Activated CD4-positive, alpha-beta T cell treated with anti-CD3 and anti-CD28 coated beads, Interleukin-2, amount 50 U/mL, for 16 hours (primary cell): ENCODE measurements around the gene PHRF1.

Experiments
- DNase-seq: peaks from one replicate; pipeline ENCODE4 v3.0.0-alpha.2; 2020

The PHRF1 gene

DNA sequence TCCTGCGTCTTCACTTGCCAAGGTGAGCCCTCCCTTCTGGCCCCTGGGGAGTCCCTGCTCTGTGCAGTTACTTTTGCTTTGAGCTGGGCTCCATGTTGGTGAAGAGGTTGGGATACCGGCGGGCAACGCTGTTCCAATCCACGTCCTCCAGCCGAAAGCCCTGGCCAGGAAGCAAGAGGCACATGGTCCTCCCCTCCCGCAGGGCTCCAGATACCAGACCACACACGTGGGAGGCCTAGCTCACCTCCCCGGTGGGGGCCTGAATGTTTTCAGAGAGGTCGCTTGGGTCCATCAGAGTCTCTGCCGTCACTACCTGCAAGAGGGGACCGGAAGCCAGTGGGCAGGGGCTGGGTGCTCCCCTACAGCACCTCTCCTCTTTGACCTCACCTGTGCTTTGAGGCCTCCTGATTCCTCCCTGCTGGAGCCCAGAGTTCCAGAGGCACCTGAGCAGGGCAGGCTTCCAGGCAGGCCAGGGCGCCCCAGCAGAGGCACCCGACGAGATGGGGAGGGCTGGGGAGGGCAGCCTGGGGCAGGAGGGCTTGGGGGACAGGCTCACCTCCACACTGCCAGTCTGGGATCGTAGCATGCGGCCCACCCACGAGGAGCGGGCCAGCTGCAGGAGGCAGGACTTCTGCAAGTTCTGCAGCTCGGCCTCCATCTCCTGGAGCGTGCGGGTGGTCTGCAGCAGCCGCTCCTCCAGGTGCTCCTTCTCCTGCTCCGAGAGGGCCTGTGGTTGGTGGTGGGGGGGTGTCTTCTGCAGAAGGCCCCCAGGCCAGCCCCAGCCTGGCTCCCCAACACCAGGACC lies 18.7 kb upstream of the PHRF1 start:
- no peak for DNase-seq

DNA sequence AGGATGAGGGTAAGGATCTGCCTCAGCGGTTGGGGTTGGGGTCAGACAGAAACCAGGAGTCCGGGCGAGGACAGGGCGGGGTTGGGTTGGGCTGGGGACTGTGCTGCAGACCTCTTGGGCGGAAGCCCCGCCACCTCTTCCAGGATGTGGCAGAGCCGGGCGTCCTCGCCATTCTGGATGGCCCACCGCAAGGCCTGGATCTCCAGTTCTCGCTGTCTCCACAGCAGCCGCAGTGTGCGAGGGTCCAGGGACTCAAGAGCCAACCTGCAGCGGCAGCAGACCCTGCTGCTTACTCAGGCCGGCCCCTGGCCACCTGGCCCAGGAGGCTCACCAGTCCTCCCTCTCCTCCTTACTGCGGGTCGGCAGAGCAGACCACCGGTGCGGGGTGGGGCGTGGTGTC lies 17.8 kb upstream of the PHRF1 start:
- DNase-seq: no peak

- no peak for DNase-seq
These were observed 17.1 kb upstream of the PHRF1 start for GRCh38 chr11:559020-559620.

- no peak for DNase-seq
These were observed 16.5 kb upstream of the PHRF1 start for GRCh38 chr11:559712-560304.

DNA sequence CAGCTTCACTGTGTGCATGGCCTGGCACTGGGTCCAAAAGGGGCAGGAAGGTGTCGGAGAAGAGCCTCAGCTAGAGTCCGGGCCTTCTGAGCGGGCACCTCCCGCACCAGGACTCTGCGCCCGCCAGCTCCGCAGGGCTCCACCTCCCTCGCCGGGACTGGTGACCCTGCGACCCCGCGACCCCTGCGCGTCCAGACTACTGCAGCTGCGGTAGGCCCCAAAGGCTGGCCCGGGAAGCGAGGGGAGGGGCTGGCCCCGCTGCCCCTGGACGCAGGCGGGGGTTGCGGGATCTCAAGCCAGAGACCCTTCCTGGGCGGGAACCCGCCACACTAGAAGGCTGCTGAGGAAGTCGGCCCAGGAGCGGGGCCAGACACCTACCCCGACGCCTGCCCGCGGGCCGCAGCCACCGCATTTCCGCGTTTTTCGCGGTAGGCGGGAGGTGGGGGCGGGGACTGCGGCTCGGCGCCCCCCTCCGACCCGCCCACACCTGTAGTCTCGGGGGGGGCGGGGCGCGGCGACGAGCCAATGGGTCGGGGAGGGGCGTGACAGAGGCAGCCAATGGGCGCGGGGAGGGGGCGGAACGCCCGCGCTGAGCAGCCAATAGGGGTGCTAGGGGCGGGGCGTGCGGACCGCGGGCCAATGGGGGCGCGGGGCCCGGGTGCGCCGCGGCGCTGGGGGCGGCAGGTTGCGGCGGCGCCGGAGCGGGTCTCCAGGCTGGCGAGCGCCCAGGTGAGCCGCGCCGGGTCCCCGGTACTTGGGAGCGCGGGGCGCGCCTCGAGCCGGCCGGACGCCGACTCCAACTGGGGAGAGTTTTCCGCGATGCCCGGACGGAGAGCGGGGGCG lies 15.7 kb upstream of the PHRF1 start, which contains the start of the genes LMNTD2 and RASSF7:
Gene LMNTD2 (minus strand): TSS at position 434 of the 843 bp plus-strand sequence. CDS start 22 bp downstream, at position 412.
Gene RASSF7 (plus strand): TSS at position 666 of the 843 bp plus-strand sequence. CDS start 799 bp downstream, outside the sequence.
- peak; percentile 94 for DNase-seq

- no peak for DNase-seq
These were observed 14.9 kb upstream of the PHRF1 start for GRCh38 chr11:561148-562003.

DNA sequence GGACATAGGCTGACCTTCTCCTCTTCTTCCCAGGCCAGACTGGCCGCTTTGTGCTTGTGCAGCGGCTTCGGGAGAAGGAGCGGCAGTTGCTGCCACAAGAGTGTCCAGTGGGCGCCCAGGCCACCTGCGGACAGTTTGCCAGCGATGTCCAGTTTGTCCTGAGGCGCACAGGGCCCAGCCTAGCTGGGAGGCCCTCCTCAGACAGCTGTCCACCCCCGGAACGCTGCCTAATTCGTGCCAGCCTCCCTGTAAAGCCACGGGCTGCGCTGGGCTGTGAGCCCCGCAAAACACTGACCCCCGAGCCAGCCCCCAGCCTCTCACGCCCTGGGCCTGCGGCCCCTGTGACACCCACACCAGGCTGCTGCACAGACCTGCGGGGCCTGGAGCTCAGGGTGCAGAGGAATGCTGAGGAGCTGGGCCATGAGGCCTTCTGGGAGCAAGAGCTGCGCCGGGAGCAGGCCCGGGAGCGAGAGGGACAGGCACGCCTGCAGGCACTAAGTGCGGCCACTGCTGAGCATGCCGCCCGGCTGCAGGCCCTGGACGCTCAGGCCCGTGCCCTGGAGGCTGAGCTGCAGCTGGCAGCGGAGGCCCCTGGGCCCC lies 14.1 kb upstream of the PHRF1 start:
- DNase-seq: no peak

- no peak for DNase-seq
These were observed 13.0 kb upstream of the PHRF1 start for GRCh38 chr11:563066-563811.

DNA sequence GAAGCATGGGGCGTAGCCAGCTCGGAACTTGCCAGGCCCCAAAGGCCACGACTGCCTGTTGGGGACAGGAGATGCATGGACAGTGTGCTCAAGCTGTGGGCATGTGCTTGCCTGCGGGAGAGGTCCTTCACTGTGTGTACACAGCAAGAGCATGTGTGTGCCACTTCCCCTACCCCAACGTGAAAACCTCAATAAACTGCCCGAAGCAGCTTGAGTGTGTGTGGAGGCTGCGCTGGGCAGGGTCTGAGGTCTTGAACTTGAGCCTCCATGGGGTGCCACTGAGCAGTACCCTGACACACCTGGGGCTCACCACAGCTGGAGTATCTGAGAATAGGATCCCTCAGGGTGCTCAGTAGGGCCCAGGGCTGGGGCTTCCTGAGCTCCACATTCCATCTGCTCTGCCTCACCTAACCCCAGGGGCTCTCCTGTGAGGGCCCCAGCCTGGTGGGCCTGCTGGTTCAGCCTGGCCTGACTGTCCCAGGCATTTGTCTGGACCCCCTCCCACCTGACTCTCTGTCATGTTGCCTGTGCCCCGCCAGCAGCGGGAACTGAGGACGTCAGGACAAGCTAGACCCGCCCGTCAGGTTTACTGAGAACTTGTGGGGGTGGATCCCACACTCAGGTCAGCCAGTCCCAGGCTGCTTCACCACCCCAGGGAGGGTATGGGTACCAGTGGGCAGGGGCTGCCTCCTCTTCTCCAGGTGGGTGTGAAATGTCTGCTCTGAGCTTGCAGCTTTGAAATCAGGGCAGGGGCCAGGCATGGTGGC lies 12.3 kb upstream of the PHRF1 start:
- DNase-seq: no peak

- DNase-seq: no peak
These were observed 10.3 kb upstream of the PHRF1 start for GRCh38 chr11:565921-566509.

DNA sequence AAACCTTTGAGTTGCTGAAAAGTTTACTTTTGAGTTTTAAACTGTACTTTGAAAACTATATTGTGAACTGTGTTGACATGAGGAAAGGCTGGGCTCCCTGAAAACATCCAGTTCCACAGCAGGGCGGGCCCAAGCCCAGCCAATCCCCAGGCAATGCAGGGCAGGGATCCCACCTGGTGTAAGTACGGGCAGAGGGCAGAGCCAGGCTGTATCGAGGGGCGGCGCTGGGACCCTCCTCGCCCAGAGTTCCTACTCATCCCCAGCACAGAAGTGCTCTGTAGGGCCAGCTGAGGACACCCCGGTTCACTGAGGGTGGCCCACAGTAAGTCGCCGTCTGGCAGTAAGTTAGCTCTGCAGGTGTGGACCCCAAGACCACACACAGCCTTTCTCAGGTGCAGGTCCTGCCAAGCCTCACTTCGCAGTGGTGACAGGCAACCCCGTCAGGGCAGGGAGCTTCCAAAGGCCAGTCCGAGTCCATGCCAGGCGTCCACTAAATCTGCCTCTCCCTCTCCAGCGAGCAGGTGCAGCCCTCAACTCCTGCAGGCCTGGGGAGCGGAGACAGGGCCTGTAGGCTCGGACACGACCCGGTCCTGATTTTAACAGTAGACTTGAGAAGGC lies 9.2 kb upstream of the PHRF1 start:
- DNase-seq: no peak

DNA sequence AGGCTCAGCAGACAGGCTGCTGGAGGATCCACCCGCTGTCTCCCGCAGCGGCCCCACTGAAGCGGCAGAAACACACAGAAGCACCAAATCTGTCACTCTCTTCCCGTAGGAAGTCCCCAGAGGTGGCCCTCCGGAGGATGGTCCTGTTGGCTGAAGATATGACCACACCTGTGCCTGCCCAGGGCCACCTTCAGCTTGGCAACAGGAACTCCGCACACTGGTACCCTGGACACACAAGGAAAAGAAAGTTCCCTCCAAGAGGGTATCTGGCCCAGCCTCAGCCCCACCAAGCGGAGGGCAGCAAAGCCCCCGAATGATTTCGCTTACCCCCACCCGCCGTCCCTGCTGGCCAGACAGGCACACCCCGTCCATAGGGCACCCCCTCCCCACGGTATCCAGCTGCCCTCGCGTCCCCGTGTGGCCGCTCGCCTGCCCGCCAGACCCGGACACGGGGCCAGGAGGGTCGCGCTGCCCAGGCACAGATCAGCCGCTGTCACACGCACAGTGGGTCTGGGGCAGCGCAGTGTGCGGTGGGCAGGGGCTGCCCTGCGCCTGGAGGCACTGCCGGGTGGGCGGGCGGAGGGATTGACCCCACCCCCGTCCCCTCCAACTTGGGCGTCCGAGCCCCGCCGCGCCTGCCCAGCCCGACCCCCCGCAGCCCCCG lies 8.5 kb upstream of the PHRF1 start:
- no peak for DNase-seq

GRCh38 chr11:568306-569157 lies 7.7 kb upstream of the PHRF1 start:
- peak; percentile 93 for DNase-seq

DNA sequence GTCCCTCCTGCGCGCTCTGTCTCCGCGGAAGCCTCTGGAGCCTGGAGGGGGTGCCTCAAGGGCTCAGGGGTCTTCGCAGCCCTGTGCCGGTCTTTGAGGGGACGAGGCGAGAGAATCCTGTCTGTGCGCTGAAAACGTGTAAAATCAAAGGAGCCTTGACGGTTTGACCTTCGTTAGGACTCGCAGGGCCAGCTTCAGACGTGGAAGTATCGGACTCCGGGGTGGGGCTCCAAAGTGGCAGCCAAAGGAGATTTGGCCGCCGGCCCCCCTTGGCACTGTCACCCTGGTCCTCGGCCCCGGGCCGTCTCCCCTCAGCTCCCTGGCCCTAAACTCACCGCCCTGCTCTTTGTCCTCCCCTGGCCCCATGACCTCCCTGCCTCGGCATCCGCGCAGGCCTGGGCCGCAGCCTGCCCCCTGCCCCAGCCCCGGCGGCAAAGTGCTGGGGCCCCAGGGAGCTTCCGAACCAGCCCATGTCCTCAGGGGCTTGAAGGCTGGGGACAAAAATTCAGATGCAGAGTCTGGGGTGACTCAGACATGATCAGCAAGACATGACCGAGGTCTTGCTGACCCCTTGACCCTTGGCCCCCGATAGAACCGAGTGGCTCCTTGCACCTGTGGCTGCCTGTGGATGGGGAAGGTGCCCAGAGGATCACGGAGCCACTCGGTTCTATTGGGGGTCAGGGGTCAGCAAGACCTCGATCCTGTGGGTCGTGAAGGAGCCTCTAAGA lies 6.9 kb upstream of the PHRF1 start:
- no peak for DNase-seq

GRCh38 chr11:571802-572185 lies 4.5 kb upstream of the PHRF1 start:
- DNase-seq: no peak

- DNase-seq: no peak
These were observed 3.0 kb upstream of the PHRF1 start for GRCh38 chr11:573146-573759.
